Vagina (tissue), 2 donors: ENCODE results near the gene SLCO1B1.

Experiments used
- POLR2A ChIP-seq, 2 donors: fragments of 450-650 bp; IDR thresholded peaks; one replicate each; pipeline ENCODE4 v1.6.1; 2017; ENCODE audit warnings: antibody characterized with exemption in 2 of 2, mild to moderate bottlenecking in 2 of 2, moderate library complexity in 2 of 2
- TF ChIP-seq, protein P1 (sequence below), 3 experiments: fragments of 450-650 bp in 2 of 3; fragments of 200-600 bp in 1 of 3; sonication (generic) in 1 of 3; IDR thresholded peaks; one replicate each; pipeline ENCODE4 v1.5.1; 2017 to 2019; ENCODE audit warnings: antibody characterized with exemption in 3 of 3, mild to moderate bottlenecking in 2 of 3, moderate library complexity in 2 of 3

DNA sequence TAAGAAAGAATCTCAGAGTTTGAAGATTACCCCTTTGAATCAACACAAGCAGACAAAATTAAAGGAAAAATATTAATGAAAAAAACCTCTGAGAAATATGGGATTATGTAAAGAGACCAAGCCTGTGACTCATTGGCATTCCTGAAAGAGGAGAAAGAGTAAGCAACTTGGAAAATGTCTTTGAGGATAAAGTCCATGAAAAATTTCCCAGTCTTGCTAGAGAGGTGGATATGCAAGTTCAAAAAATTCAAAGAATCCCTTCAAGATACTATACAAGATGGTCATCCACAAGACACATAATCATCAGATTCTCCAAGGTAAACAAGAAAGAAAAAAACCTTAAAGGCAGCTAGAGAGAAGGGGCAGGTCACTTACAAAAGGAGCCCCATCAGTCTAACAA lies 13.3 kb downstream of the SLCO1B1 start:
- TF ChIP-seq, protein P1, sequence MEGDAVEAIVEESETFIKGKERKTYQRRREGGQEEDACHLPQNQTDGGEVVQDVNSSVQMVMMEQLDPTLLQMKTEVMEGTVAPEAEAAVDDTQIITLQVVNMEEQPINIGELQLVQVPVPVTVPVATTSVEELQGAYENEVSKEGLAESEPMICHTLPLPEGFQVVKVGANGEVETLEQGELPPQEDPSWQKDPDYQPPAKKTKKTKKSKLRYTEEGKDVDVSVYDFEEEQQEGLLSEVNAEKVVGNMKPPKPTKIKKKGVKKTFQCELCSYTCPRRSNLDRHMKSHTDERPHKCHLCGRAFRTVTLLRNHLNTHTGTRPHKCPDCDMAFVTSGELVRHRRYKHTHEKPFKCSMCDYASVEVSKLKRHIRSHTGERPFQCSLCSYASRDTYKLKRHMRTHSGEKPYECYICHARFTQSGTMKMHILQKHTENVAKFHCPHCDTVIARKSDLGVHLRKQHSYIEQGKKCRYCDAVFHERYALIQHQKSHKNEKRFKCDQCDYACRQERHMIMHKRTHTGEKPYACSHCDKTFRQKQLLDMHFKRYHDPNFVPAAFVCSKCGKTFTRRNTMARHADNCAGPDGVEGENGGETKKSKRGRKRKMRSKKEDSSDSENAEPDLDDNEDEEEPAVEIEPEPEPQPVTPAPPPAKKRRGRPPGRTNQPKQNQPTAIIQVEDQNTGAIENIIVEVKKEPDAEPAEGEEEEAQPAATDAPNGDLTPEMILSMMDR (IDR thresholded peaks at IDR 0.05) = no peak
- no peak for TF ChIP-seq POLR2A (IDR thresholded peaks at IDR 0.05)
